ENCODE measurements around the gene AKT3. TPM values are rescaled to one million over a fixed set of nuclear protein-coding genes. Genes with fewer than 3 reads are reported as not detected.

AKT3 gene
- total RNA-seq (10 to 100 TPM; 12.1 to 27.9 (median 19.9) TPM), polyA plus RNA-seq (1 to 10 TPM; 3.2 to 8.6 TPM)
- long read RNA-seq, donor 1, partial matches to known transcripts, result 0 of 1 reads
- long read RNA-seq, donor 1, other reads (novel, unspliced or antisense), result 1 of 1 reads
- long read RNA-seq, donor 2, partial matches to known transcripts, result 0 of 1 reads
- long read RNA-seq, donor 2, other reads (novel, unspliced or antisense), result 1 of 1 reads
- long read RNA-seq, donor 3, result 0 reads

DNA sequence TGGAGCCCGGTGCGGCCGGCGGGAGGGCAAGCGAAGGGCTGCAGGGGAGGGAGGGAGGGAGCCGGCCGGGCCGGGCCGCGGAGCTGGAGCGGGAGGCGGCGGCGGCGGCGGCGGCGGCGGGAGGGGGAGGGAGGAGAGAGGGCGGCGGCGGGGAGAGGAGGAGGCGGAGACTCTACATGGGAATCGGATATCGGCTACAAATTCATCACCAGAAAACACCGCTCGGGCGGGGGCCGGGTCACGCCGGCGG, at the start of gene AKT3:
TSS of gene AKT3 (minus strand) at position 42 of the 250 bp plus-strand sequence. CDS start 7,073 bp downstream, outside the sequence.
- Histone ChIP-seq H3K27me3 (peaks cover 0 to 24% (median 0%) of the 10 kb centered on the region in 9 donors), H3K27ac (peak within 1 kb of the TSS; percentile 90 to 98 (median 94)), H3K4me3 (peak within 1 kb of the TSS; percentile 73 to 90 (median 80)), H3K9me3 (peaks cover 0 to 3% (median 0%) of the 10 kb centered on the region in 12 donors), H3K36me3 (no peaks in the 10 kb centered on the region), H3K4me1 (peaks cover 0 to 24% (median 8%) of the 10 kb centered on the region in 12 donors)
- intact Hi-C loops (cut with DNase I), result loop anchor here in 6 of 10 donors (2.0 to 10.0 kb wide), 6 partner anchors 67 to 425 kb away; partner anchors contain the start of gene ZBTB18 (in 1 of the 6)
- ATAC-seq, result peak; percentile 77 to 90 (median 82)
- WGBS, 4 donors, result 0 to 1% (median 1%) methylated on average over 16 to 31 of the region's 32 CpGs; no CpG with 5 or more reads in 1 of the 4 donors
- peak in 4 of 5 donors; percentile 82 to 86 (median 86) for DNase-seq
- TF ChIP-seq CTCF (IDR thresholded peaks at IDR 0.05) (no peak), POLR2A (IDR thresholded peaks at IDR 0.05) (no peak)

DNA sequence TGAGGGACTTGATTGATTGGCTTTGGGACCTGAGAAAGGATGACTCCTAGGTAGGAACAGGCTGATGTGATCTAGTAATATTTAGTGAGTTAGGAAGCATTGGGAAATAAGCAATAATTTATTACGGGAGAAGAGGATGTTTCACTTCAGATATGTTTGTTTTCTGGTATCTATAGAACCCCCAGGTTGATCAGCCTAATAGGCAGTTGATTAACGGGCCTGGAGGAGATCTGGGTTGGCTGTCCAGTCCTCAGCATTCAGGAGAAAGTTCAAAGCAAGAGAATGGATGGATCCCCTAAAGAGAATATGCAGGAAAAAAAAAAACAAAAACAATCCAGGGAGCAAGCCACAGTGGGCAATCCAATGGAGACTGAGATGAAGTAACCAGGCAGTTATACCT, 48.2 kb upstream of the AKT3 start:
- Histone ChIP-seq H3K27ac (no peak overlapping the region), H3K27me3 (peaks cover 0 to 10% (median 0%) of the 10 kb centered on the region in 9 donors), H3K4me3 (no peak overlapping the region), H3K36me3 (no peaks in the 10 kb centered on the region), H3K4me1 (no peaks in the 10 kb centered on the region), H3K9me3 (no peaks in the 10 kb centered on the region)
- no peak for DNase-seq
- 73 to 87% (median 81%) methylated on average over 2 of the region's 2 CpGs for WGBS, 4 donors
- ATAC-seq, result no peak
- intact Hi-C loops (cut with DNase I), result no loop called here
- TF ChIP-seq CTCF (IDR thresholded peaks at IDR 0.05) (no peak), POLR2A (IDR thresholded peaks at IDR 0.05) (no peak)

- Histone ChIP-seq H3K4me3 (no peak overlapping the region), H3K27me3 (peaks cover 0 to 10% (median 0%) of the 10 kb centered on the region in 9 donors), H3K4me1 (no peaks in the 10 kb centered on the region), H3K9me3 (no peaks in the 10 kb centered on the region), H3K27ac (no peak overlapping the region), H3K36me3 (no peaks in the 10 kb centered on the region)
- intact Hi-C loops (cut with DNase I), result no loop called here
- ATAC-seq, result no peak
- TF ChIP-seq CTCF (IDR thresholded peaks at IDR 0.05), result no peak
- TF ChIP-seq POLR2A (IDR thresholded peaks at IDR 0.05), result no peak
- no peak for DNase-seq
- 73 to 77% (median 77%) methylated on average over 2 of the region's 2 CpGs for WGBS, 4 donors
Measured at GRCh38 chr1:243896313-243896712, 46.3 kb upstream of the AKT3 start.

DNA sequence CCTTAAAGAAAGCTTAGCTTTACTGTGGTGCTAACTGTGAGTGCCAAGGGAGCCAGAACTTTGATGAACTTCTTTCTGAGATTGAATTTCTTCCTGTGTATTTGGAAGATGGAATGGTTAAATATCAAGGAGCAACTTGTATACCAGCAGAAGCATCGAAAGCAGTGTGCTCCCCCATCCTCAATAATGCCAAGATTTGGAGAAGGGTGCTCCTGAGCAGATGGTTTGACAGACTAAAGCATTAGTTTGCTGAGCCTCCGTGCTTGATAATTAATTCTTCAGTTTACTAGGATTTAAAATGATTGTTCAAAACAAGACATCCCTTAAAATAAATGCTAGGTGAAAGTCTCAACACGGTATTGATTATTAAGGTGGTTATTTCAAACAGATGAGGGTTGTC, 42.4 kb upstream of the AKT3 start:
- no peak overlapping the region for H3K4me3 ChIP-seq
- no peak for DNase-seq
- H3K36me3 ChIP-seq, result no peaks in the 10 kb centered on the region
- intact Hi-C loops (cut with DNase I), result no loop called here
- WGBS, 4 donors, result 82 to 89% (median 85%) methylated on average over 3 of the region's 3 CpGs
- H3K27ac ChIP-seq, result no peak overlapping the region
- no peaks in the 10 kb centered on the region for H3K4me1 ChIP-seq
- H3K9me3 ChIP-seq, result no peaks in the 10 kb centered on the region
- peaks cover 0 to 10% (median 0%) of the 10 kb centered on the region in 9 donors for H3K27me3 ChIP-seq
- no peak for TF ChIP-seq CTCF (IDR thresholded peaks at IDR 0.05)
- TF ChIP-seq POLR2A (IDR thresholded peaks at IDR 0.05), result no peak
- no peak for ATAC-seq

Data from heart left ventricle (tissue), 16 donors.